Heart right ventricle (tissue), 16 donors: ENCODE measurements around the gene MR1. TPM values are rescaled to one million over a fixed set of nuclear protein-coding genes. Genes with fewer than 3 reads are reported as not detected.

Experiments
- ATAC-seq, 8 donors: fragments of 200-7000 bp; cut with Tn5 transposase; one replicate each; pipeline ENCODE4 v1.9.1; 2020; ENCODE audit warnings: mild to moderate bottlenecking in 8 of 8, moderate library complexity in 8 of 8, moderate number of reproducible peaks in 1 of 8
- DNase-seq, 2 donors: peaks; one replicate each; pipeline ENCODE4 v3.0.0-alpha.2; 2020
- H3K27ac ChIP-seq, 10 donors: fragments of 200-600 bp; sonication (generic) in 2 of 10; one replicate each; pipeline versions ENCODE4 v1.5.0 to v1.8.0; 2020 to 2022; ENCODE audit warnings: mild to moderate bottlenecking in 3 of 10
- H3K27me3 ChIP-seq, 7 donors: fragments of 200-600 bp; one replicate each; pipeline ENCODE4 v1.8.0; 2021 to 2022; ENCODE audit warnings: mild to moderate bottlenecking in 2 of 7
- H3K36me3 ChIP-seq, 9 donors: fragments of 200-600 bp; sonication (generic) in 1 of 9; one replicate each; pipeline versions ENCODE4 v1.5.0 to v1.8.0; 2020 to 2022; ENCODE audit warnings: mild to moderate bottlenecking in 2 of 9
- H3K4me1 ChIP-seq, 9 donors: fragments of 200-600 bp; sonication (generic) in 1 of 9; one replicate each; pipeline versions ENCODE4 v1.5.0 to v1.8.0; 2020 to 2022; ENCODE audit warnings: mild to moderate bottlenecking in 4 of 9
- H3K4me3 ChIP-seq, 10 donors: fragments of 200-600 bp; sonication (generic) in 2 of 10; one replicate each; pipeline versions ENCODE4 v1.5.0 to v1.8.0; 2020 to 2022; ENCODE audit warnings: mild to moderate bottlenecking in 7 of 10, moderate library complexity in 2 of 10
- H3K9me3 ChIP-seq, 11 donors: fragments of 200-600 bp in 10 of 11; sonication (generic) in 2 of 11; one replicate each; pipeline versions ENCODE4 v1.5.0 to v1.8.0; 2013 to 2022; ENCODE audit warnings: mild to moderate bottlenecking in 2 of 11, control low read depth in 1 of 11, moderate library complexity in 1 of 11
- CTCF ChIP-seq, 9 donors: fragments of 200-600 bp; sonication (generic) in 2 of 9; IDR thresholded peaks; one replicate each; pipeline versions ENCODE4 v1.5.0 to v1.8.0; 2021 to 2022; ENCODE audit warnings: antibody characterized with exemption in 9 of 9, mild to moderate bottlenecking in 5 of 9, moderate library complexity in 1 of 9
- WGBS, 2 donors: extraction: QIAGEN DNeasy Blood & Tissue Kit; methylation state at CpG; one replicate each; pipeline ENCODE4 v1.1.7; 2013; ENCODE audit warnings: inconsistent platforms in 1 of 2; 5-methylcytosine and 5-hydroxymethylcytosine counted together
- intact Hi-C, 10 donors: fragments of 100-400 bp; cut with DNase I; formaldehyde crosslinking; loops; one replicate each; pipeline versions ENCODE4 v1.11.1 to v1.14.2; 2022
- polyA plus RNA-seq, 2 donors: library from polyadenylated mRNA; stranded (reverse); fragments of 200-250 nt; gene quantifications; one replicate each; pipeline ENCODE4 v1.2.3, GENCODE V29; 2013
- total RNA-seq, 10 donors: library from RNA; stranded (reverse); fragmentation: NEBNext Ultra II Directional in 3 of 10; extraction: Animal tissue kit (Norgen Biotek cat#: 25700) in 3 of 10; gene quantifications; one replicate each; pipeline versions ENCODE4 v1.2.1 to v1.2.4, GENCODE V29; 2021 to 2023
- donor health status: Arrhythmogenic right ventricular cardiomyopathy.
- donor health status: ischemic (EF 13 %, LVEDD 7.1; RV severe dilation, severe dysfunction).
- donor health status: healthy with polysubstance abuse.
- donor health status: DM: no; HTN: yes; CAD: no.
- donor health status: DM: no; HTN: no; CAD: no.
- donor health status: ischemic (EF 25% LVEDD 6.9; RV normal size, moderate dysfunction).
- donor health status: ischemic (EF 25% LVEDD 5.7; RV mildly dilated, moderate dysfunction).
- donor health status: healthy.
- donor health status: DM: yes; HTN: yes; CAD: no.
- donor health status: Ischemic cardiomyopathy.
- donor health status: ischemic (EF 35%, LVEDD 5.7; RV mildly dilated, moderate dysfunction).
- donor health status: nonischemic (EF 11% LVEDD 7.7; RV severe dilation, severe dysfunction).
- donor health status: DM: yes; HTN: yes; CAD: no.
- donor health status: PGD.
- donor health status: ischemic (EF 29% LVEDD 5.4; RV normal size, mild dysfunction).
- donor health status: nonischemic (EF 23%, LVEDD 6.1; RV moderate dilation, normal function).

Gene MR1
- total and polyA plus RNA-seq, 12 donors: 0.88 to 8.2 (median 2.7) TPM

- no peaks in the 10 kb centered on the region for H3K27me3 ChIP-seq
- intact Hi-C loops: no loop called here
- peaks cover 0 to 77% (median 28%) of the 10 kb centered on the region in 9 donors for H3K4me1 ChIP-seq
- WGBS, 2 donors: 93 to 97% methylated on average over 8 of the region's 8 CpGs
- ATAC-seq: no peak
- DNase-seq: no peak
- H3K36me3 ChIP-seq: peaks cover 0 to 9% (median 0%) of the 10 kb centered on the region in 9 donors
- no peak for TF ChIP-seq CTCF (IDR thresholded peaks at IDR 0.05)
- H3K9me3 ChIP-seq: no peaks in the 10 kb centered on the region
- H3K4me3 ChIP-seq: no peak overlapping the region
- no peak overlapping the region for H3K27ac ChIP-seq
Measured at GRCh38 chr1:181016563-181016962, 17.2 kb upstream of the MR1 start.

GRCh38 chr1:181018901-181019681 is 14.7 kb upstream of the MR1 start:
- no peaks in the 10 kb centered on the region for H3K27me3 ChIP-seq
- TF ChIP-seq CTCF (IDR thresholded peaks at IDR 0.05): no peak
- WGBS, 2 donors: 45 to 61% methylated on average over 1 of the region's 1 CpG
- H3K4me3 ChIP-seq: no peak overlapping the region
- ATAC-seq (no peak), DNase-seq (no peak)
- intact Hi-C loops: no loop called here
- H3K9me3 ChIP-seq: no peaks in the 10 kb centered on the region
- peaks cover 0 to 9% (median 0%) of the 10 kb centered on the region in 9 donors for H3K36me3 ChIP-seq
- H3K4me1 ChIP-seq: peaks cover 2 to 66% (median 29%) of the 10 kb centered on the region in 9 donors
- H3K27ac ChIP-seq: no peak overlapping the region

- DNase-seq (no peak), ATAC-seq (no peak)
- 30 to 44% methylated on average over 3 of the region's 3 CpGs for WGBS, 2 donors
- Histone ChIP-seq H3K27ac (peak overlapping the region in 9 of 10 donors; percentile 12 to 96 (median 92)), H3K4me3 (peak overlapping the region in 9 of 10 donors; percentile 61 to 100 (median 88)), H3K27me3 (no peaks in the 10 kb centered on the region), H3K4me1 (peaks cover 2 to 46% (median 29%) of the 10 kb centered on the region in 9 donors), H3K36me3 (peaks cover 0 to 9% (median 0%) of the 10 kb centered on the region in 9 donors), H3K9me3 (no peaks in the 10 kb centered on the region)
- intact Hi-C loops: loop anchor here in 4 of 10 donors (5.0 to 10.0 kb wide), 4 partner anchors 66 to 516 kb away; partner anchors contain the start of genes ACBD6 (in 1 of the 4) and IER5 (in 1 of the 4)
- TF ChIP-seq CTCF (IDR thresholded peaks at IDR 0.05): no peak
Measured at GRCh38 chr1:181021159-181021558, 12.6 kb upstream of the MR1 start.

GRCh38 chr1:181021811-181022434 is 11.9 kb upstream of the MR1 start:
- H3K4me1 ChIP-seq: peaks cover 2 to 40% (median 28%) of the 10 kb centered on the region in 9 donors
- no peaks in the 10 kb centered on the region for H3K27me3 ChIP-seq
- no peaks in the 10 kb centered on the region for H3K9me3 ChIP-seq
- peaks cover 0 to 9% (median 0%) of the 10 kb centered on the region in 9 donors for H3K36me3 ChIP-seq
- DNase-seq (peak; percentile 62 to 72), ATAC-seq (peak; percentile 53 to 78 (median 68))
- 1% methylated on average over 23 of the region's 23 CpGs for WGBS, 2 donors
- TF ChIP-seq CTCF (IDR thresholded peaks at IDR 0.05): no peak
- H3K27ac ChIP-seq: peak overlapping the region; percentile 56 to 96 (median 90)
- peak overlapping the region; percentile 61 to 100 (median 86) for H3K4me3 ChIP-seq
- intact Hi-C loops: loop anchor here in 4 of 10 donors (5.0 to 10.0 kb wide), 4 partner anchors 65 to 517 kb away; partner anchors contain the start of genes ACBD6 (in 1 of the 4) and IER5 (in 1 of the 4)
